Ascending aorta (tissue), 2 donors: ENCODE data around the gene CTXND1. TPM values are rescaled to one million over a fixed set of nuclear protein-coding genes. Genes with fewer than 3 reads are reported as not detected.

Experiments used
- DNase-seq, 2 donors: peaks; one replicate each; pipeline ENCODE4 v3.0.0-alpha.2; 2019; ENCODE audit warnings: low spot score in 2 of 2
- H3K27ac ChIP-seq, 2 donors: fragments of 200-600 bp; sonication (generic); one replicate each; pipeline ENCODE4 v1.5.1; 2016 to 2017; ENCODE audit warnings: mild to moderate bottlenecking in 1 of 2
- H3K27me3 ChIP-seq: fragments of 200-600 bp; sonication (generic); one replicate; pipeline ENCODE4 v1.5.1; 2017
- H3K36me3 ChIP-seq, 2 donors: fragments of 200-600 bp; sonication (generic); one replicate each; pipeline ENCODE4 v1.5.1; 2016
- H3K4me1 ChIP-seq, 2 donors: fragments of 200-600 bp; sonication (generic); one replicate each; pipeline ENCODE4 v1.5.1; 2016 to 2017; ENCODE audit warnings: mild to moderate bottlenecking in 1 of 2
- H3K4me3 ChIP-seq, 2 donors: fragments of 200-600 bp; sonication (generic); one replicate each; pipeline ENCODE4 v1.5.1; 2016 to 2017; ENCODE audit warnings: mild to moderate bottlenecking in 1 of 2
- H3K9me3 ChIP-seq, 2 donors: fragments of 200-600 bp; sonication (generic); one replicate each; pipeline ENCODE4 v1.5.1; 2016
- CTCF ChIP-seq, 3 experiments: fragments of 200-600 bp in 2 of 3; fragments of 450-650 bp in 1 of 3; sonication (generic) in 2 of 3; IDR thresholded peaks; one replicate each; pipeline ENCODE4 v1.5.1; 2016 to 2019; ENCODE audit warnings: antibody characterized with exemption in 3 of 3, mild to moderate bottlenecking in 1 of 3, moderate library complexity in 1 of 3
- intact Hi-C: fragments of 100-400 bp; cut with DNase I; formaldehyde crosslinking; loops from one replicate; pipeline ENCODE4 v1.15.1; 2023
- total RNA-seq: library from RNA; depleted of rRNA; stranded (reverse); fragments of >200 nt; gene quantifications from one replicate; pipeline ENCODE4 v1.1.0, GENCODE V29; 2016

The CTXND1 gene
- total RNA-seq, 1 donor from 2014 or later, result 0.11 TPM

- H3K9me3 ChIP-seq, result no peaks in the 10 kb centered on the region
- H3K4me1 ChIP-seq, result no peaks in the 10 kb centered on the region
- no peaks in the 10 kb centered on the region for H3K27me3 ChIP-seq
- intact Hi-C loops, result no loop called here
- no peak for TF ChIP-seq CTCF (IDR thresholded peaks at IDR 0.05)
- H3K27ac ChIP-seq, result no peak overlapping the region
- DNase-seq, result no peak
- no peaks in the 10 kb centered on the region for H3K36me3 ChIP-seq
- no peak overlapping the region for H3K4me3 ChIP-seq
These were observed 44.1 kb downstream of the CTXND1 start for GRCh38 chr15:80207887-80208286.

GRCh38 chr15:80204231-80204630 lies 47.8 kb downstream of the CTXND1 start:
- intact Hi-C loops, result no loop called here
- no peak for DNase-seq
- Histone ChIP-seq H3K9me3 (no peaks in the 10 kb centered on the region), H3K27ac (no peak overlapping the region), H3K4me1 (no peaks in the 10 kb centered on the region), H3K36me3 (no peaks in the 10 kb centered on the region), H3K4me3 (no peak overlapping the region), H3K27me3 (no peaks in the 10 kb centered on the region)
- no peak for TF ChIP-seq CTCF (IDR thresholded peaks at IDR 0.05)

DNA sequence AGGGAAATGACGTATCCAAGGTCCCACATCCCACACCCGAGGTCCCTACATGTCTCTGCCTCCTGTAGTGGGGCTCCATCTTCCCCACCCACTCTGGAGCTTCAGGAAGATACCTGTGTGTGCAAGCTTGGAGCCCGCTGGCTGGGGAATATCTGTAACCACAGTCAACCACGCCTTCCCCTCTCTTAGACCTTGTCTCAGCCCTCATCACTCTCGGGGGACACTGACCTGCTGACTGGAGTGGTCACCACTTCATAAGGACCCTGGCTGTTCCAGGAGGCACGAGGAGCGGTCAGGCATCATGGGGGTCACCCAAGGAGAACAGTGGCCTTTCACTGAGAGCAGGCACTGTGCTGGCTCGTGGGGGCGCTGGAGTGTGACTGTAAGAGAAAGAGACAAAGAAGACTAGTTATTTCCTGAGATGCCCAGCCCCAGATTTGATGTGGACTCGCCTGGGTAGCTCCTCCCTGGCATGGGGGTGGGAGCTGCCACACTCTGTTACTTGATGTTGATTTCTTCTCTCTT lies 48.6 kb downstream of the CTXND1 start:
- Histone ChIP-seq H3K4me3 (no peak overlapping the region), H3K4me1 (no peaks in the 10 kb centered on the region), H3K27ac (no peak overlapping the region), H3K27me3 (no peaks in the 10 kb centered on the region), H3K36me3 (no peaks in the 10 kb centered on the region), H3K9me3 (no peaks in the 10 kb centered on the region)
- DNase-seq, result no peak
- TF ChIP-seq CTCF (IDR thresholded peaks at IDR 0.05), result no peak
- intact Hi-C loops, result no loop called here

DNA sequence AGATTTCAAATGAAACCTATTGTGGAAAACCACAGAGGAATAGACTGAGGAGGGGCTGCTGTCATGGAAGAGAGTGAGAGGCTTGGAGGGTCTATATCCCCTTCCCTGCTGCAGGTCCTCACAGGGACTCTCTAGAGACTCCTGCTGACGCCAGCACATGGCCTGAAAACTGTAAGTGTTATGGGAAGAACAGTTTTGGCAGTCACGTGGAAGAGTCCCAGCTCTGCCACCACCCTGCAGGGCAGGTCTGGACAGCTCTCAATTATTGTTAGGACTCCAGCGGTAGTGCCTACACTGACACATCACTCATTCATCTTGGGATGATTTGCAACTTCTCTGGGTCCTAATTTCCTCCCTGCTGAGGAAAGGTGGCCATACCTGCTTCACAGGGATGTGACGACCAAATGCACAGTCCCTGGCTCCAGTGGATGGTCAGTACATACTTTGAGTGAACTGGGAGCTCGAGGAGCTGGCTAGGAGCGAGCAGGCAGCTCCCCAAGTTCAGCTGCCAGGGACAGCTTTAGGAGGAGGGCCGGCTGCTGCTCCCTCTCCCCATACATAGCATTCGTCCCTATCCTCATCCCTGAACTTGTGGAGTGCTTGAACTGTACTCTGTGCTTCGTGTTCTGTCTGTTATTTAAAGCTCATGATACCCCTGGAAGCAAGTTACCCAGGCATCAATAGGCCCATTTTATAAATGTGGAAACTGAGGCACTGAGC lies 49.2 kb downstream of the CTXND1 start:
- Histone ChIP-seq H3K4me1 (no peaks in the 10 kb centered on the region), H3K9me3 (no peaks in the 10 kb centered on the region), H3K27me3 (no peaks in the 10 kb centered on the region), H3K36me3 (no peaks in the 10 kb centered on the region), H3K27ac (no peak overlapping the region), H3K4me3 (no peak overlapping the region)
- TF ChIP-seq CTCF (IDR thresholded peaks at IDR 0.05), result no peak
- intact Hi-C loops, result no loop called here
- DNase-seq, result no peak

- no peak for TF ChIP-seq CTCF (IDR thresholded peaks at IDR 0.05)
- DNase-seq, result no peak
- no peak overlapping the region for H3K4me3 ChIP-seq
These were observed 50.0 kb downstream of the CTXND1 start for GRCh38 chr15:80202016-80202315.

More at GRCh38 chr15:80202016-80202315, 50.0 kb downstream of the CTXND1 start:
- Histone ChIP-seq H3K27ac (no peak overlapping the region), H3K9me3 (no peaks in the 10 kb centered on the region), H3K4me1 (no peaks in the 10 kb centered on the region), H3K36me3 (no peaks in the 10 kb centered on the region), H3K27me3 (no peaks in the 10 kb centered on the region)
- intact Hi-C loops, result no loop called here
